Measurements from ENCODE around the gene USP48. TPM values are rescaled to one million over a fixed set of nuclear protein-coding genes. Genes with fewer than 3 reads are reported as not detected.

Gene USP48
- total and polyA plus RNA-seq, 2 of the 4 experiments (the other 2 are of a cell fraction): 24.7 to 25.0 TPM

DNA sequence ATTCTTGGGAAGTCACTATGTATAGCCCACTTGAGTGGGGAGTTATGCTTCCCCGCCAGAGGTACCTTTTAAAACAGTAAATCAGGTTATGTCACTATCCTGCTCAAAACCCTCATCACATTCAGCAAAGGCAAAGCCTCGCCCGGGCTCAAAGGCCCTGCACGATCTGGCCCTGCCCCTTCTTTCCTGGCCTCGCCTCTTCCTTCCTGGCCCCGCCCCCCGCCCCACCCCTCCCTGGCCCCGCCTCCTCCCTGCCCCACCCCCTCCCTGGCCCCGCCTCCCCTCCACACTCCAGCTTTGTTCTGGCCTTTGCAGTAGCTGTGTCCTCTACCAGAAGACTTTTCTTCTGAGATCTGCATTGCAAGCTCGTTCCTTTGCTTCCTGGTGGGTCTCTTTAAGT is 35.7 kb upstream of the USP48 start:
- no TSS peak for BruUV-seq (replicated peaks)
- Histone ChIP-seq H3K4ac (ENCODE audit: low read depth, low read length) (no peak overlapping the region), H3K18ac (ENCODE audit: low read depth, low read length) (no peak overlapping the region), H3K36me3 (ENCODE audit: control insufficient read depth, insufficient read depth, low read length) (peaks cover 20% of the 10 kb centered on the region), H4K8ac (ENCODE audit: low read depth in 2 of 2, low read length in 2 of 2) (no peak overlapping the region; a peak in 1 of 4 replicates), H3K4me2 (ENCODE audit: low read depth, low read length) (no peak overlapping the region), H3K4me3 (ENCODE audit: insufficient read depth, low read depth, low read length) (no peak overlapping the region), H3K27me3 (ENCODE audit: control insufficient read depth, insufficient read depth, low read length) (peaks cover 3% of the 10 kb centered on the region; the same call in 1 of the 2 replicates), H3K56ac (ENCODE audit: extremely low read depth, insufficient read depth, low read length) (no peak overlapping the region), H4K91ac (ENCODE audit: insufficient read depth, low read depth, low read length) (no peak overlapping the region), H2BK20ac (ENCODE audit: low read depth, low read length) (no peak overlapping the region), H3K23ac (ENCODE audit: low read depth, low read length) (no peak overlapping the region), H4K20me1 (ENCODE audit: insufficient read depth, low read length) (peaks cover 9% of the 10 kb centered on the region; the same call in 1 of the 2 replicates), H2BK15ac (ENCODE audit: low read depth, low read length) (no peak overlapping the region), H2BK120ac (ENCODE audit: low read depth, low read length) (no peak overlapping the region), H3K14ac (replicated peaks; ENCODE audit: low read depth, low read length) (no peak overlapping the region), H3K9me1 (ENCODE audit: insufficient read depth, low read length) (peaks cover 18% of the 10 kb centered on the region), H4K5ac (ENCODE audit: low read depth, low read length) (no peak overlapping the region), H2BK5ac (ENCODE audit: low read depth, low read length, poor library complexity, severe bottlenecking) (no peak overlapping the region), H2AFZ (replicated peaks; ENCODE audit: low read length, poor library complexity) (no peak overlapping the region), H3K27ac (ENCODE audit: insufficient read depth, low read length) (no peak overlapping the region), H3K9ac (ENCODE audit: low read depth, low read length) (no peak overlapping the region), H3K79me1 (ENCODE audit: low read depth in 1 of 2, low read length in 2 of 2) (no peaks in the 10 kb centered on the region; a peak in 1 of 4 replicates), H2AK5ac (ENCODE audit: low read depth, low read length) (0 out of 2 replicates have a peak overlapping the region, but pooled peaks have one; percentile 15), H3K9me3 (ENCODE audit: control insufficient read depth, insufficient read depth, low read length) (peaks cover under 1% of the 10 kb centered on the region; the same call in 1 of the 2 replicates), H3K4me1 (ENCODE audit: control insufficient read depth, insufficient read depth, low read length) (peaks cover 6% of the 10 kb centered on the region), H2AK9ac (replicated peaks; ENCODE audit: low read depth, low read length, poor library complexity) (no peak overlapping the region)
- no peak for DNase-seq
- dilution Hi-C loops (cut with HindIII; ENCODE audit: low sequenced_read_pairs, unreplicated experiment) (no loop called here), in situ Hi-C loops (cut with MboI; ENCODE audit: low sequenced_read_pairs) (no loop called here), intact Hi-C loops (cut with micrococcal nuclease) (loop anchor here (5.0 kb wide), 1 partner anchor 36 kb away; the partner anchor contains the start of gene USP48)
- ChIA-PET CTCF (no interaction called here), POLR2A (ENCODE audit: unreplicated experiment) (no interaction called here)
- ATAC-seq (ENCODE audit: low read depth): 0 out of 2 replicates have a peak, but pooled peaks have one; percentile 13
- WGBS, 2 experiments (ENCODE audit: extremely low coverage in 2 of 2, insufficient read length in 1 of 2): 67% methylated on average over 1 of the region's 10 CpGs; no CpG with 5 or more reads in 1 of the 2 experiments
- TF ChIP-seq NFE2L2 (IDR thresholded peaks at IDR 0.05; ENCODE audit: low read depth, low read length): no peak
- no peak for TF ChIP-seq MXI1 (IDR thresholded peaks at IDR 0.05; ENCODE audit: borderline replicate concordance, low read depth, low read length)
- no peak for TF ChIP-seq POLR2A (IDR thresholded peaks at IDR 0.05; ENCODE audit: low read depth, low read length)
- TF ChIP-seq RCOR1 (IDR thresholded peaks at IDR 0.05; ENCODE audit: insufficient replicate concordance, low read length): no peak
- no peak for TF ChIP-seq FOS (IDR thresholded peaks at IDR 0.05; ENCODE audit: low read depth, low read length)
- no peak for TF ChIP-seq CHD1 (IDR thresholded peaks at IDR 0.05; ENCODE audit: low read depth, low read length)
- TF ChIP-seq RFX5 (IDR thresholded peaks at IDR 0.05; ENCODE audit: low read depth, low read length): no peak
- TF ChIP-seq, protein P1, sequence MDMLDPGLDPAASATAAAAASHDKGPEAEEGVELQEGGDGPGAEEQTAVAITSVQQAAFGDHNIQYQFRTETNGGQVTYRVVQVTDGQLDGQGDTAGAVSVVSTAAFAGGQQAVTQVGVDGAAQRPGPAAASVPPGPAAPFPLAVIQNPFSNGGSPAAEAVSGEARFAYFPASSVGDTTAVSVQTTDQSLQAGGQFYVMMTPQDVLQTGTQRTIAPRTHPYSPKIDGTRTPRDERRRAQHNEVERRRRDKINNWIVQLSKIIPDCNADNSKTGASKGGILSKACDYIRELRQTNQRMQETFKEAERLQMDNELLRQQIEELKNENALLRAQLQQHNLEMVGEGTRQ (IDR thresholded peaks at IDR 0.05; ENCODE audit: low read depth, low read length): no peak
- TF ChIP-seq, protein P2, sequence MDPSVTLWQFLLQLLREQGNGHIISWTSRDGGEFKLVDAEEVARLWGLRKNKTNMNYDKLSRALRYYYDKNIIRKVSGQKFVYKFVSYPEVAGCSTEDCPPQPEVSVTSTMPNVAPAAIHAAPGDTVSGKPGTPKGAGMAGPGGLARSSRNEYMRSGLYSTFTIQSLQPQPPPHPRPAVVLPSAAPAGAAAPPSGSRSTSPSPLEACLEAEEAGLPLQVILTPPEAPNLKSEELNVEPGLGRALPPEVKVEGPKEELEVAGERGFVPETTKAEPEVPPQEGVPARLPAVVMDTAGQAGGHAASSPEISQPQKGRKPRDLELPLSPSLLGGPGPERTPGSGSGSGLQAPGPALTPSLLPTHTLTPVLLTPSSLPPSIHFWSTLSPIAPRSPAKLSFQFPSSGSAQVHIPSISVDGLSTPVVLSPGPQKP (IDR thresholded peaks at IDR 0.05; ENCODE audit: borderline replicate concordance, low read depth, low read length): no peak
- TF ChIP-seq, protein P3, sequence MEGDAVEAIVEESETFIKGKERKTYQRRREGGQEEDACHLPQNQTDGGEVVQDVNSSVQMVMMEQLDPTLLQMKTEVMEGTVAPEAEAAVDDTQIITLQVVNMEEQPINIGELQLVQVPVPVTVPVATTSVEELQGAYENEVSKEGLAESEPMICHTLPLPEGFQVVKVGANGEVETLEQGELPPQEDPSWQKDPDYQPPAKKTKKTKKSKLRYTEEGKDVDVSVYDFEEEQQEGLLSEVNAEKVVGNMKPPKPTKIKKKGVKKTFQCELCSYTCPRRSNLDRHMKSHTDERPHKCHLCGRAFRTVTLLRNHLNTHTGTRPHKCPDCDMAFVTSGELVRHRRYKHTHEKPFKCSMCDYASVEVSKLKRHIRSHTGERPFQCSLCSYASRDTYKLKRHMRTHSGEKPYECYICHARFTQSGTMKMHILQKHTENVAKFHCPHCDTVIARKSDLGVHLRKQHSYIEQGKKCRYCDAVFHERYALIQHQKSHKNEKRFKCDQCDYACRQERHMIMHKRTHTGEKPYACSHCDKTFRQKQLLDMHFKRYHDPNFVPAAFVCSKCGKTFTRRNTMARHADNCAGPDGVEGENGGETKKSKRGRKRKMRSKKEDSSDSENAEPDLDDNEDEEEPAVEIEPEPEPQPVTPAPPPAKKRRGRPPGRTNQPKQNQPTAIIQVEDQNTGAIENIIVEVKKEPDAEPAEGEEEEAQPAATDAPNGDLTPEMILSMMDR (conservative IDR thresholded peaks at IDR 0.05; ENCODE audit: low read depth, low read length): no peak
- no peak for TF ChIP-seq MAZ (IDR thresholded peaks at IDR 0.05; ENCODE audit: borderline replicate concordance, low read depth, low read length)
- TF ChIP-seq SMC3 (IDR thresholded peaks at IDR 0.05; ENCODE audit: low read depth, low read length): no peak
- no peak for TF ChIP-seq RAD21 (IDR thresholded peaks at IDR 0.05; ENCODE audit: low read length)
- TF ChIP-seq BHLHE40 (IDR thresholded peaks at IDR 0.05; ENCODE audit: low read depth, low read length): no peak

All from IMR-90 (cell line).